ENCODE results near the gene NALF2.

Gene NALF2

GRCh38 chrX:69503782-69504625, at the start of gene NALF2:
TSS of gene NALF2 (plus strand) at chrX:69504326. CDS start at chrX:69505283, 957 bp downstream.
- peak; percentile 55 for DNase-seq (ENCODE audit: low spot score)
- in situ Hi-C loops (cut with MboI; ENCODE audit: low pct_unique_long_range_greater_than_20kb, low sequenced_read_pairs, unreplicated experiment), result no loop called here
- TF ChIP-seq, protein P1, sequence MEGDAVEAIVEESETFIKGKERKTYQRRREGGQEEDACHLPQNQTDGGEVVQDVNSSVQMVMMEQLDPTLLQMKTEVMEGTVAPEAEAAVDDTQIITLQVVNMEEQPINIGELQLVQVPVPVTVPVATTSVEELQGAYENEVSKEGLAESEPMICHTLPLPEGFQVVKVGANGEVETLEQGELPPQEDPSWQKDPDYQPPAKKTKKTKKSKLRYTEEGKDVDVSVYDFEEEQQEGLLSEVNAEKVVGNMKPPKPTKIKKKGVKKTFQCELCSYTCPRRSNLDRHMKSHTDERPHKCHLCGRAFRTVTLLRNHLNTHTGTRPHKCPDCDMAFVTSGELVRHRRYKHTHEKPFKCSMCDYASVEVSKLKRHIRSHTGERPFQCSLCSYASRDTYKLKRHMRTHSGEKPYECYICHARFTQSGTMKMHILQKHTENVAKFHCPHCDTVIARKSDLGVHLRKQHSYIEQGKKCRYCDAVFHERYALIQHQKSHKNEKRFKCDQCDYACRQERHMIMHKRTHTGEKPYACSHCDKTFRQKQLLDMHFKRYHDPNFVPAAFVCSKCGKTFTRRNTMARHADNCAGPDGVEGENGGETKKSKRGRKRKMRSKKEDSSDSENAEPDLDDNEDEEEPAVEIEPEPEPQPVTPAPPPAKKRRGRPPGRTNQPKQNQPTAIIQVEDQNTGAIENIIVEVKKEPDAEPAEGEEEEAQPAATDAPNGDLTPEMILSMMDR (IDR thresholded peaks at IDR 0.05; ENCODE audit: extremely low read depth, insufficient read depth, missing control alignments), result no peak

- TF ChIP-seq, protein P1 (IDR thresholded peaks at IDR 0.05; ENCODE audit: extremely low read depth, insufficient read depth, missing control alignments), result no peak
- no peak for DNase-seq (ENCODE audit: low spot score)
- in situ Hi-C loops (cut with MboI; ENCODE audit: low pct_unique_long_range_greater_than_20kb, low sequenced_read_pairs, unreplicated experiment), result no loop called here
Measured at GRCh38 chrX:69457756-69458155, 46.4 kb upstream of the NALF2 start.

DNA sequence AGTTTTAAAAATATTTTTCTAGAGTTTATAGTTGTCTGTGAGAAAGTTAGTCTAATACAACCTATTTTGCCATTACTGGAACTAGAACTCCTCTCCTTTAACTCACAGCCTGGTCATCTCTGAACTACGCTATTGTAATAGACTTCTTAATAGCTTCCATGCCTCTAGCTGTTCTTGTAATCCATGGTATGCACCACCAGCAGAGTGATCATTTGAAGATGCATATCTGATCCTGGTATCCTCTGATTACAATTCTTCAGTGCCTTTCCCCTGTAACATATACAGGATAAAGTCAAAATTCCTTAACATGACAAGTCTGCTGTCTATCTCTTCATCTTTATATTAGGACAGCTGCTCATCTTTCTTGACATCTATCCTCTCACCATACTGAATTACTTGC, 37.6 kb upstream of the NALF2 start:
- TF ChIP-seq, protein P1 (IDR thresholded peaks at IDR 0.05; ENCODE audit: extremely low read depth, insufficient read depth, missing control alignments), result no peak
- in situ Hi-C loops (cut with MboI; ENCODE audit: low pct_unique_long_range_greater_than_20kb, low sequenced_read_pairs, unreplicated experiment), result no loop called here
- DNase-seq (ENCODE audit: low spot score), result no peak

DNA sequence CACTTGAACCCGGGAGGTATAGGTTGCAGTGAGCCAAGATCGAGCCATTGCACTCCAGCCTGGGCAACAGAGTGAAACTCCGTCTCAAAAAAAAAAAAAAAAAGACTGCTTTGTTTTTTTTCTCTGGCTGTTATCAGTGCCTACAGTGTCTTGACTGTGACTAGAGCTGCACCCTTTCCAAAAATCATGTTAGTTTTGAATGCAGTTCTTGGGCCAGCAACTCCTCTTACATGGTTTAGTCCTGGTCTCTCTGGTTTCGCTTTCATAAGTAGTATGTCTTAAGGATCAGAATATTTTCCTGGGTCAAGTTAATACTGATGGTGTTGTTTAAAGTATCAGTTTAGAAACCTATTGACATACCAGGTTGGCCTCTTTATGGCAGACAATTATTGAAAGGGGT, 34.2 kb upstream of the NALF2 start:
- in situ Hi-C loops (cut with MboI; ENCODE audit: low pct_unique_long_range_greater_than_20kb, low sequenced_read_pairs, unreplicated experiment), result no loop called here
- DNase-seq (ENCODE audit: low spot score), result no peak
- TF ChIP-seq, protein P1 (IDR thresholded peaks at IDR 0.05; ENCODE audit: extremely low read depth, insufficient read depth, missing control alignments), result no peak

DNA sequence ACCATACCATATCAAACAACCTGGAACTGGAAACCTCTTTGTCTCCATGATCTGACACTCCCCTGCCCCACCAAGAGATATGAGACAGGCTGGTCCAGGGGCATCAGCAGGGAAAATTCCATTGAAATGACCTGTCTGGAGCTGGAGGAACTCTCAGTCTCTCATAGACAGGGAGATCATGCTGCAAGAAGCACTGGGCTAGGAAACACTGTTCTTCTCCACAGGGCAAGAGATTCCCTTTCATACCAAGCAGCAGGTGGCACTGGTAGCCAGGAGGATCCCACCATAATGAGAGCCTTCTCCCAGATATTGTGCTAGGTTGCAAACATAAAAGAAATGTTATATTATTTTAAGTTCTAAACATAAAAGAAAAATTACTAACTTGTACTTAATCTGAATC, 14.5 kb upstream of the NALF2 start:
- no peak for DNase-seq (ENCODE audit: low spot score)
- in situ Hi-C loops (cut with MboI; ENCODE audit: low pct_unique_long_range_greater_than_20kb, low sequenced_read_pairs, unreplicated experiment), result no loop called here
- TF ChIP-seq, protein P1 (IDR thresholded peaks at IDR 0.05; ENCODE audit: extremely low read depth, insufficient read depth, missing control alignments), result no peak

DNA sequence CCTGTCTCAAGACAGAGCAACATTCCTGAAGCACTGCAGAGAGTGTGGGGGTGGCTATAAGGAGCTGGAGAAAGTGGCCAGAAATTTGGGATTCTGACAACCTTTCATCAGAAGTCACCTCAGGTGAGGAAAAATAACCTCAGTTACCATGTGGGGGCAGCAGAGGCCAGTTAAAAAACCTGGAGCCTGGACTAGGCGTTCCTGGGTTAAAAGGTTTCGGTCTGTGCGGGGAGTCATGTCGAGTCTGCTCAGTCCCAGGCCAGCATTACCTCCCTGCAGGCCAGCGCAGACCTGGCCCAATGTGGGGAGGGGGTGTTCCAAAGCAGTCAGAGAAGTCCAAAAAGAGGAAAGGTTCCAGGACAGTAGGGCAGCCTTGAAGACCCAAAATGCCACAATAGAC, 10.9 kb upstream of the NALF2 start:
- TF ChIP-seq, protein P1 (IDR thresholded peaks at IDR 0.05; ENCODE audit: extremely low read depth, insufficient read depth, missing control alignments), result peak; percentile 45
- in situ Hi-C loops (cut with MboI; ENCODE audit: low pct_unique_long_range_greater_than_20kb, low sequenced_read_pairs, unreplicated experiment), result no loop called here
- peak; percentile 36 for DNase-seq (ENCODE audit: low spot score)

All from GM13977 (cell line).